Aorta (tissue), 5 donors: Measurements from ENCODE around the gene CFAP92. TPM values are rescaled to one million over a fixed set of nuclear protein-coding genes. Genes with fewer than 3 reads are reported as not detected.

Experiments used
- ATAC-seq: fragments of 200-7000 bp; cut with Tn5 transposase; one replicate; pipeline ENCODE4 v1.9.1; 2022; ENCODE audit warnings: moderate library complexity; ENCODE audit not compliant: low FRiP score
- DNase-seq, 2 donors: peaks; one replicate each; pipeline ENCODE4 v3.0.0-alpha.2; 2020
- H3K27ac ChIP-seq, 2 donors: one replicate each; pipeline ENCODE4 v1.5.1; 2013; ENCODE audit warnings: low read length in 2 of 2, mild to moderate bottlenecking in 2 of 2, moderate library complexity in 2 of 2, control low read depth in 1 of 2, inconsistent platforms in 1 of 2, low read depth in 1 of 2
- H3K27me3 ChIP-seq, 2 donors: one replicate each; pipeline ENCODE4 v1.6.1; 2013; ENCODE audit warnings: control low read depth in 1 of 2, low read length in 1 of 2, mild to moderate bottlenecking in 1 of 2, moderate library complexity in 1 of 2; ENCODE audit not compliant: insufficient read depth in 2 of 2, control insufficient read depth in 1 of 2
- H3K36me3 ChIP-seq, 2 donors: one replicate each; pipeline ENCODE4 v1.6.1; 2013; ENCODE audit warnings: control low read depth in 1 of 2, low read length in 1 of 2, mild to moderate bottlenecking in 1 of 2; ENCODE audit not compliant: insufficient read depth in 2 of 2, control insufficient read depth in 1 of 2
- H3K4me1 ChIP-seq, 2 donors: one replicate each; pipeline ENCODE4 v1.6.1; 2013; ENCODE audit warnings: low read length in 2 of 2, control low read depth in 1 of 2, mild to moderate bottlenecking in 1 of 2, moderate library complexity in 1 of 2; ENCODE audit not compliant: insufficient read depth in 2 of 2, control insufficient read depth in 1 of 2
- H3K4me3 ChIP-seq, 2 donors: one replicate each; pipeline ENCODE4 v1.5.1; 2013; ENCODE audit warnings: low read length in 2 of 2, control low read depth in 1 of 2, mild to moderate bottlenecking in 1 of 2
- H3K9me3 ChIP-seq: one replicate; pipeline ENCODE4 v1.6.1; 2013; ENCODE audit warnings: mild to moderate bottlenecking, low read length; ENCODE audit not compliant: control insufficient read depth
- WGBS, 2 donors: extraction: QIAGEN DNeasy Blood & Tissue Kit; methylation state at CpG; one replicate each; pipeline ENCODE4 v1.1.7; 2013; 5-methylcytosine and 5-hydroxymethylcytosine counted together
- intact Hi-C, 2 donors: fragments of 100-400 bp; cut with DNase I; formaldehyde crosslinking; loops; one replicate each; pipeline versions ENCODE4 v1.14.2 to v1.15.0; 2022
- polyA plus RNA-seq, 2 donors: library from polyadenylated mRNA; stranded (reverse); fragments of 200-250 nt; gene quantifications; one replicate each; pipeline ENCODE4 v1.2.3, GENCODE V29; 2013
- total RNA-seq, 2 donors: library from RNA; stranded (reverse); fragmentation: NEBNext Ultra II Directional; extraction: Animal tissue kit (Norgen Biotek cat#: 25700); gene quantifications; one replicate each; pipeline ENCODE4 v1.2.1, GENCODE V29; 2021
- donor health status: healthy with polysubstance abuse.
- donor health status: Bipolar disorder and iron deficiency.
- donor health status: DM: no; HTN: no; CAD: no.
- donor health status: DM: no; HTN: no; CAD: no.
- donor health status: DM: yes; HTN: yes; CAD: no.

The CFAP92 gene
- total and polyA plus RNA-seq, 4 donors: 0.62 to 1.2 TPM; not detected in 2

GRCh38 chr3:129035360-129036221, 41.7 kb upstream of the CFAP92 start:
- Histone ChIP-seq H3K27me3 (no peaks in the 10 kb centered on the region), H3K9me3 (no peaks in the 10 kb centered on the region)
- WGBS, 2 donors: 82 to 86% methylated on average over 11 of the region's 11 CpGs

GRCh38 chr3:129034642-129035041, 40.8 kb upstream of the CFAP92 start:
- intact Hi-C loops: no loop called here
- H3K9me3 ChIP-seq: no peaks in the 10 kb centered on the region
- no peak for ATAC-seq
- peak in 1 of 2 donors; percentile 49 for DNase-seq
- WGBS, 2 donors: 91 to 92% methylated on average over 6 of the region's 6 CpGs
- H3K36me3 ChIP-seq: no peaks in the 10 kb centered on the region
- H3K4me1 ChIP-seq: no peaks in the 10 kb centered on the region
- no peaks in the 10 kb centered on the region for H3K27me3 ChIP-seq
- H3K27ac ChIP-seq: no peak overlapping the region
- H3K4me3 ChIP-seq: no peak overlapping the region

More at GRCh38 chr3:129035360-129036221, 41.7 kb upstream of the CFAP92 start:
- ATAC-seq: no peak
- peak in 1 of 2 donors; percentile 44 for DNase-seq
- intact Hi-C loops: no loop called here
- H3K36me3 ChIP-seq: no peaks in the 10 kb centered on the region
- H3K27ac ChIP-seq: no peak overlapping the region
- H3K4me3 ChIP-seq: no peak overlapping the region
- H3K4me1 ChIP-seq: no peaks in the 10 kb centered on the region

- H3K4me3 ChIP-seq: no peak overlapping the region
- DNase-seq: peak in 1 of 2 donors; percentile 68
- no peak for ATAC-seq
- H3K36me3 ChIP-seq: no peaks in the 10 kb centered on the region
- H3K4me1 ChIP-seq: no peaks in the 10 kb centered on the region
- 94 to 96% methylated on average over 12 of the region's 12 CpGs for WGBS, 2 donors
- H3K9me3 ChIP-seq: no peaks in the 10 kb centered on the region
- intact Hi-C loops: no loop called here
- H3K27ac ChIP-seq: no peak overlapping the region
- H3K27me3 ChIP-seq: no peaks in the 10 kb centered on the region
Measured at GRCh38 chr3:129033633-129034321, 39.9 kb upstream of the CFAP92 start.

- peak in 1 of 2 donors; percentile 50 for DNase-seq
- H3K9me3 ChIP-seq: no peaks in the 10 kb centered on the region
- no peak for ATAC-seq
- no peak overlapping the region for H3K4me3 ChIP-seq
- WGBS, 2 donors: 91 to 93% methylated on average over 7 of the region's 7 CpGs
- H3K36me3 ChIP-seq: no peaks in the 10 kb centered on the region
- no peaks in the 10 kb centered on the region for H3K4me1 ChIP-seq
- H3K27ac ChIP-seq: no peak overlapping the region
- no peaks in the 10 kb centered on the region for H3K27me3 ChIP-seq
- intact Hi-C loops: no loop called here
Measured at GRCh38 chr3:129033151-129033550, 39.3 kb upstream of the CFAP92 start.

GRCh38 chr3:129032716-129033115, 38.8 kb upstream of the CFAP92 start:
- no peak overlapping the region for H3K27ac ChIP-seq
- ATAC-seq: no peak
- no peaks in the 10 kb centered on the region for H3K9me3 ChIP-seq
- 90 to 92% methylated on average over 13 to 14 of the region's 14 CpGs for WGBS, 2 donors
- H3K36me3 ChIP-seq: no peaks in the 10 kb centered on the region
- no peak overlapping the region for H3K4me3 ChIP-seq
- H3K27me3 ChIP-seq: no peaks in the 10 kb centered on the region
- H3K4me1 ChIP-seq: no peaks in the 10 kb centered on the region
- DNase-seq: peak in 1 of 2 donors; percentile 61
- intact Hi-C loops: no loop called here

- intact Hi-C loops: no loop called here
- Histone ChIP-seq H3K4me1 (no peaks in the 10 kb centered on the region), H3K4me3 (no peak overlapping the region), H3K9me3 (no peaks in the 10 kb centered on the region), H3K27ac (no peak overlapping the region), H3K27me3 (no peaks in the 10 kb centered on the region), H3K36me3 (no peaks in the 10 kb centered on the region)
- no peak for ATAC-seq
- peak in 1 of 2 donors; percentile 51 for DNase-seq
- WGBS, 2 donors: 83 to 87% methylated on average over 10 of the region's 10 CpGs
Measured at GRCh38 chr3:129031476-129032215, 37.8 kb upstream of the CFAP92 start.

GRCh38 chr3:129030611-129031010, 36.7 kb upstream of the CFAP92 start:
- intact Hi-C loops: no loop called here
- peak in 1 of 2 donors; percentile 34 for DNase-seq
- Histone ChIP-seq H3K36me3 (no peaks in the 10 kb centered on the region), H3K4me3 (no peak overlapping the region), H3K27me3 (no peaks in the 10 kb centered on the region), H3K27ac (no peak overlapping the region), H3K9me3 (no peaks in the 10 kb centered on the region), H3K4me1 (no peaks in the 10 kb centered on the region)
- 96 to 97% methylated on average over 4 of the region's 4 CpGs for WGBS, 2 donors
- ATAC-seq: no peak

- no peaks in the 10 kb centered on the region for H3K27me3 ChIP-seq
- H3K4me1 ChIP-seq: no peaks in the 10 kb centered on the region
- no peaks in the 10 kb centered on the region for H3K36me3 ChIP-seq
- H3K4me3 ChIP-seq: no peak overlapping the region
- ATAC-seq (no peak), DNase-seq (peak in 1 of 2 donors; percentile 62)
- H3K27ac ChIP-seq: no peak overlapping the region
- WGBS, 2 donors: 93 to 94% methylated on average over 13 of the region's 13 CpGs
- H3K9me3 ChIP-seq: no peaks in the 10 kb centered on the region
- intact Hi-C loops: no loop called here
Measured at GRCh38 chr3:129028866-129029265, 35.0 kb upstream of the CFAP92 start.
